HEK293T (cell line): ENCODE data around the gene AHDC1.

Experiments
- CTCF ChIA-PET: fragments of 350-600 bp; formaldehyde crosslinking; extraction: SDS; loops from one replicate; lab custom pipeline; 2021; ENCODE audit warnings: antibody characterized with exemption, inconsistent platforms; lab: Yijun Ruan, JAX
- POLR2A ChIA-PET: fragments of 350-600 bp; formaldehyde crosslinking; extraction: SDS; loops from one replicate; lab custom pipeline; 2020; ENCODE audit warnings: antibody characterized with exemption, inconsistent platforms; lab: Yijun Ruan, JAX
- DNase-seq: peaks from one replicate; pipeline ENCODE4 v3.0.0; 2012; ENCODE audit warnings: mixed read lengths; ENCODE audit errors: extremely low spot score
- ARNT ChIP-seq: fragments of 450-650 bp; IDR thresholded peaks from 2 replicates; pipeline ENCODE4 v1.6.1; 2017; ENCODE audit warnings: mild to moderate bottlenecking
- BHLHE40 ChIP-seq: fragments of 450-650 bp; IDR thresholded peaks from 2 replicates; pipeline ENCODE4 v1.6.1; 2016; ENCODE audit warnings: mild to moderate bottlenecking, moderate library complexity, borderline replicate concordance
- CTBP1 ChIP-seq: fragments of 450-650 bp; IDR thresholded peaks from 2 replicates; pipeline ENCODE4 v1.6.1; 2016; ENCODE audit warnings: borderline replicate concordance
- ELF4 ChIP-seq: fragments of 450-650 bp; IDR thresholded peaks from 2 replicates; pipeline ENCODE4 v1.6.1; 2017; ENCODE audit warnings: antibody characterized with exemption
- FOXA1 ChIP-seq: fragments of 450-650 bp; IDR thresholded peaks from 2 replicates; pipeline ENCODE4 v1.6.1; 2016; ENCODE audit warnings: mild to moderate bottlenecking
- FOXK2 ChIP-seq: fragments of 450-650 bp; IDR thresholded peaks from 2 replicates; pipeline ENCODE4 v1.6.1; 2016; ENCODE audit warnings: mild to moderate bottlenecking
- FOXM1 ChIP-seq: fragments of 450-650 bp; IDR thresholded peaks from 2 replicates; pipeline ENCODE4 v1.6.1; 2017; ENCODE audit warnings: mild to moderate bottlenecking, borderline replicate concordance
- HDGF ChIP-seq: fragments of 450-650 bp; IDR thresholded peaks from 2 replicates; pipeline ENCODE4 v1.6.1; 2017; ENCODE audit warnings: antibody characterized with exemption, borderline replicate concordance
- L3MBTL2 ChIP-seq: fragments of 450-650 bp; conservative IDR thresholded peaks from 2 replicates; pipeline ENCODE4 v1.6.1; 2016; ENCODE audit warnings: mild to moderate bottlenecking
- LEF1 ChIP-seq: fragments of 450-650 bp; IDR thresholded peaks from 2 replicates; pipeline ENCODE4 v1.6.1; 2017; ENCODE audit warnings: mild to moderate bottlenecking, borderline replicate concordance
- NFRKB ChIP-seq: fragments of 450-650 bp; IDR thresholded peaks from 2 replicates; pipeline ENCODE4 v1.6.1; 2016; ENCODE audit warnings: mild to moderate bottlenecking, moderate library complexity
- PKNOX1 ChIP-seq: fragments of 450-650 bp; IDR thresholded peaks from 2 replicates; pipeline ENCODE4 v1.6.1; 2016
- SP1 ChIP-seq: fragments of 450-650 bp; IDR thresholded peaks from 2 replicates; pipeline ENCODE4 v1.6.1; 2017
- SUZ12 ChIP-seq: fragments of 450-650 bp; IDR thresholded peaks from 2 replicates; pipeline ENCODE4 v1.6.1; 2016; ENCODE audit warnings: mild to moderate bottlenecking
- TARDBP ChIP-seq: fragments of 450-650 bp; IDR thresholded peaks from 2 replicates; pipeline ENCODE4 v1.6.1; 2016
- ZNF384 ChIP-seq: fragments of 450-650 bp; IDR thresholded peaks from 2 replicates; pipeline ENCODE4 v1.6.1; 2016

AHDC1 gene

DNA sequence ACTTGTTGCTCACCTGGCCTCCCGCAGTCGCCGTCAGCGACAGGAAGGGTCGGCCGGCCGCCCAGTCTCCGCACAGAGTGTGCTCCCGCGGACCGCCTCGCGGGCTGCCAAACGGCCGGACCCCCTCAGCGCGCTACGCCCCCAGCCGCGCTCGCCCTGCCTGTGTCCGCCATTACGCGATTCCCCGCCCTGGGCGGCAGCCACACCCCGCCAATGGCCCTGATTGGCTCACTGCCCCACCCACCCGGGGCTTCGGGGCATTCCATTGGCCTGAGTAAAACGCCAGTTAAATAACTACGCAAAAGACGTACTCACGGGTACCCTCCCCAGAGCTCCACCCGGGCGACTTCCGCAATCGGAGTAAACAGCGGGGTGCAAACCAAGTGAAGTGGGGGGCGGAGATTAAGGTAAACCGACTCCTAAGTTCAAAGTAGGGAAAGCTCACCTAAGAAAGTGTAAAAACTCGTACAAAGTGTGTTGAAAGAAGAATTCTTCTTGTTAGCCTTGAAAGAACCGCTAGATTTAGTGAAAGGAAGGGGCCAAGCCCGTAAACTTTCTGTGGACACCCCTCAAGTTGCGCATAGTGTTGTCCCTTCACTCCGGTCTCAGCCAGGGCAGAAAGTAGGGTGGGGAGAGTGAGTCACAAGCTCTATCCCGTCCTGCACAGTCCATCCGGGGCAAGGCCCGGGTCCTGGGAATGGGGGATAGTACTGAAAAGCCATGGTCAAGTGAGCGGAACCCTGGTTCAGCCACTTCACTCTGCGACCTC is 113.8 kb downstream of the AHDC1 start, which contains the start of gene WASF2:
WASF2 (minus strand) TSS at position 195 of the 769 bp plus-strand sequence. CDS start 61,277 bp downstream, outside the sequence.
- peak; percentile 93 for DNase-seq
- CTCF ChIA-PET = interaction anchor here (0.5 kb wide), 1 partner anchor 705 kb away, joined by 7 read pairs; no protein-coding TSS in a partner anchor
- TF ChIP-seq FOXA1 = no peak
- peak; percentile 92 for TF ChIP-seq BHLHE40
- TF ChIP-seq HDGF = no peak
- no peak for TF ChIP-seq L3MBTL2
- peak; percentile 96 for TF ChIP-seq PKNOX1
- TF ChIP-seq ARNT = no peak
- no peak; the same call in 1 of the 2 replicates for TF ChIP-seq SP1
- no peak for TF ChIP-seq NFRKB
- peak; percentile 88 for TF ChIP-seq ELF4
- no peak for TF ChIP-seq TARDBP
- TF ChIP-seq FOXK2 = peak; percentile 85; the same call in 1 of the 2 replicates
- no peak; the same call in 1 of the 2 replicates for TF ChIP-seq FOXM1
- no peak for TF ChIP-seq CTBP1
- no peak for TF ChIP-seq LEF1
- no peak for TF ChIP-seq ZNF384
- no peak for TF ChIP-seq SUZ12
- POLR2A ChIA-PET = interaction anchor here (0.5 to 1.9 kb wide), 25 partner anchors 9 to 744 kb away, joined by 3 to 18 read pairs (median 4); no protein-coding TSS in a partner anchor

- CTCF ChIA-PET = no interaction called here
- DNase-seq = no peak
- no peak for TF ChIP-seq HDGF
- TF ChIP-seq SUZ12 = no peak
- POLR2A ChIA-PET = interaction anchor here (0.7 to 1.9 kb wide), 21 partner anchors 9 to 745 kb away, joined by 3 to 18 read pairs (median 4); no protein-coding TSS in a partner anchor
Observed at GRCh38 chr1:27489501-27489972, 114.4 kb downstream of the AHDC1 start.

DNA sequence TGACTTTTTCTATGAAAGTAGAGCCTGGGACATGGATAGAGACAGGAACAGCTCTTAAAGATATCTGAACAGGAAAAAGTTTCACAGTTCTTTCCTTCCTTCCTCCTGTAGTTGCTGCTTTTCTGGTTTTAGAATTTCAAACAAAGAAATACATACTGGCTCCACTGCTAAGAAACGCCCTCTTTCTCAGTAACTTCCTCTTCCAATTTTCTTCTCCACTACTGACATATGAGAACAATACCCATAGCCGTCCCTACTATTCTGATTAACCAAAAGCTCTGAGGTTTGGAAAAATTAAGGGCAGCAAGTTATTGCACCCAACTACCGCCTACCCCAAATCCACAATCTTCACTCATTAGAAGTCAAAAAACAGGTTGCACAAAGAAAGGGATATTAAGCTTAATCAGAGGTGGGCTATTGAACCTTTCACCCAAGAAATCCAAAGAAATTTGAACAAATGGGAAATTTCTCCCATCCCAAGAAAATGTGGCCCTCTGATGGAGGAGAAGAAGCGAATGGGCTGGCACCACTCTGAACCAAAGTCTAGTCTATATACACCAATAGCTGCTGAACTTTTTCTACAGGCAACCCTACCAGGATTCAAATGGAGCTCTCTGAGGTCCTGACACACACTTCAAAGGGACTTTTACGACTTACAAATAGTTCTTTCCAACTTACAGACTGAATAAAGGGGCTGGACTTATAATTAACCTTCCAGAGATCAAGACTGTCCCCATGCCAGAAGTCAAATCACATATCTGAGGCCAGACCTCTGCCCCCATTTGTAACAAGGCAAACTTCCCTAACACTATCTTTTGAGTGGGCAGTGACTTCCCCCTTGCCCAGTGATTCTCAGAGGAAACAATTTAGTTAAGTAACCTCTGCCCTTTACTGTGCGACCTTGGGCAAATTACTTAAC is 115.7 kb downstream of the AHDC1 start:
- DNase-seq = no peak
- TF ChIP-seq SUZ12 (no peak), HDGF (no peak), ARNT (no peak), LEF1 (no peak), CTBP1 (no peak), L3MBTL2 (no peak), FOXA1 (no peak), SP1 (no peak), FOXK2 (no peak), ELF4 (no peak), BHLHE40 (no peak), TARDBP (no peak), ZNF384 (no peak), PKNOX1 (no peak), NFRKB (no peak), FOXM1 (no peak)
- ChIA-PET CTCF (interaction anchor here (0.5 kb wide), 1 partner anchor 62 kb away, joined by 6 read pairs; no protein-coding TSS in a partner anchor), POLR2A (interaction anchor here (0.7 to 1.3 kb wide), 2 partner anchors 21 to 44 kb away, joined by 3 read pairs; no protein-coding TSS in a partner anchor)

- ChIA-PET CTCF (no interaction called here), POLR2A (no interaction called here)
- TF ChIP-seq L3MBTL2 = no peak
- no peak for TF ChIP-seq NFRKB
- TF ChIP-seq ARNT = no peak
- TF ChIP-seq TARDBP = no peak
- TF ChIP-seq ZNF384 = no peak
- TF ChIP-seq LEF1 = no peak
- DNase-seq = no peak
Observed at GRCh38 chr1:27485363-27485762, 118.6 kb downstream of the AHDC1 start.
